HepG2 (cell line): ENCODE results near the gene ZFPL1. TPM values are rescaled to one million over a fixed set of nuclear protein-coding genes. Genes with fewer than 3 reads are reported as not detected.

ENCODE experiments used
- ARID4A ChIP-seq: sonication (generic); formaldehyde crosslinking; IDR thresholded peaks from 2 replicates; pipeline ENCODE4 v1.5.0; 2020; ENCODE audit warnings: mild to moderate bottlenecking, missing genetic modification reagents, borderline replicate concordance
- CBFB ChIP-seq: sonication (generic); formaldehyde crosslinking; IDR thresholded peaks from 2 replicates; pipeline ENCODE4 v1.4.0; 2020; ENCODE audit warnings: missing genetic modification reagents
- CC2D1A ChIP-seq: sonication (generic); formaldehyde crosslinking; IDR thresholded peaks from 2 replicates; pipeline ENCODE4 v1.8.1; 2023; ENCODE audit warnings: mild to moderate bottlenecking, missing genetic modification reagents
- FOXK1 ChIP-seq: sonication (generic); formaldehyde crosslinking; IDR thresholded peaks from 2 replicates; pipeline ENCODE4 v1.4.0; 2020; ENCODE audit warnings: low read depth, missing genetic modification reagents, borderline replicate concordance
- HNF4A ChIP-seq: sonication (generic); formaldehyde crosslinking; IDR thresholded peaks from 2 replicates; pipeline ENCODE4 v1.4.0; 2020; ENCODE audit warnings: missing genetic modification reagents
- MAFG ChIP-seq: sonication (generic); formaldehyde crosslinking; IDR thresholded peaks from 2 replicates; pipeline ENCODE4 v1.5.1; 2020; ENCODE audit warnings: mild to moderate bottlenecking, missing genetic modification reagents
- MYC ChIP-seq: sonication (generic); formaldehyde crosslinking; IDR thresholded peaks from 2 replicates; pipeline ENCODE4 v1.9.0; 2021; ENCODE audit warnings: missing genetic modification reagents, borderline replicate concordance
- NFE2L1 ChIP-seq: sonication (generic); formaldehyde crosslinking; IDR thresholded peaks from 2 replicates; pipeline ENCODE4 v1.4.0; 2020; ENCODE audit warnings: missing genetic modification reagents, mild to moderate bottlenecking, borderline replicate concordance
- SALL1 ChIP-seq: sonication (generic); formaldehyde crosslinking; IDR thresholded peaks from 2 replicates; pipeline ENCODE4 v1.8.0; 2022; ENCODE audit warnings: mild to moderate bottlenecking, missing genetic modification reagents
- STAT6 ChIP-seq: sonication (generic); formaldehyde crosslinking; IDR thresholded peaks from 2 replicates; pipeline ENCODE4 v1.4.0; 2020; ENCODE audit warnings: missing genetic modification reagents, mild to moderate bottlenecking, borderline replicate concordance
- TCF7L2 ChIP-seq: IDR thresholded peaks from 2 replicates; pipeline ENCODE4 v1.6.1; 2011; ENCODE audit warnings: mild to moderate bottlenecking, low read depth, low read length, moderate library complexity
- YY1 ChIP-seq: IDR thresholded peaks from 2 replicates; pipeline ENCODE4 v1.6.1; 2011; ENCODE audit warnings: low read length, low read depth, moderate library complexity, mild to moderate bottlenecking; ENCODE audit not compliant: insufficient read depth, insufficient replicate concordance
- ZBTB14 ChIP-seq: sonication (generic); formaldehyde crosslinking; IDR thresholded peaks from 2 replicates; pipeline ENCODE4 v1.4.0; 2020; ENCODE audit warnings: missing genetic modification reagents
- ZFY ChIP-seq: sonication (generic); formaldehyde crosslinking; IDR thresholded peaks from 2 replicates; pipeline ENCODE4 v1.4.0; 2020; ENCODE audit warnings: missing genetic modification reagents
- ZMYM3 ChIP-seq: sonication (generic); formaldehyde crosslinking; IDR thresholded peaks from 2 replicates; pipeline ENCODE4 v1.5.1; 2020; ENCODE audit warnings: mild to moderate bottlenecking, missing genetic modification reagents
- ZNF687 ChIP-seq: sonication (generic); formaldehyde crosslinking; IDR thresholded peaks from 2 replicates; pipeline ENCODE4 v1.5.1; 2020; ENCODE audit warnings: mild to moderate bottlenecking, missing genetic modification reagents, moderate library complexity
- ZNF746 ChIP-seq: sonication (generic); formaldehyde crosslinking; IDR thresholded peaks from 2 replicates; pipeline ENCODE4 v1.8.0; 2022; ENCODE audit warnings: mild to moderate bottlenecking, missing genetic modification reagents
- polyA plus RNA-seq, 8 experiments: library from polyadenylated mRNA; depleted of rRNA in 3 of 8; stranded (reverse) in 7 of 8; unstranded in 1 of 8; fragments of >200 nt; fragmentation: Illumina TruSeq in 4 of 8; extraction: Trizol in 4 of 8; gene quantifications; 2 replicates each; pipeline versions ENCODE4 v1.2.1 to v1.2.3, GENCODE V29; 2011 to 2016; ENCODE audit warnings: low read depth in 4 of 8, missing spikeins in 1 of 8, mixed read lengths in 1 of 8; ENCODE audit not compliant: insufficient read depth in 1 of 8
- total RNA-seq, 5 experiments: library from RNA; depleted of rRNA; stranded (reverse); fragments of >200 nt; fragmentation: Illumina TruSeq; extraction: Trizol; gene quantifications; 2 replicates each; pipeline ENCODE4 v1.2.3, GENCODE V29; 2016; ENCODE audit warnings: low read depth in 1 of 5

ZFPL1 gene
- total and polyA plus RNA-seq, 2 of the 13 experiments (the other 11 are each of a cell fraction or from before 2014, with no cell fraction given): 32.2 to 56.0 TPM

GRCh38 chr11:65060913-65061408, 23.1 kb upstream of the ZFPL1 start (continued):
- peak; percentile 40; the same call in 1 of the 2 replicates for TF ChIP-seq ARID4A
- TF ChIP-seq CC2D1A (CRISPR knock-in tag): no peak
- TF ChIP-seq FOXK1: no peak
- peak; percentile 38 for TF ChIP-seq YY1
- TF ChIP-seq SALL1 (CRISPR knock-in tag): 0 out of 2 replicates have a peak, but pooled peaks have one; percentile 21
- no peak for TF ChIP-seq NFE2L1 (CRISPR knock-in tag)
- TF ChIP-seq ZMYM3 (CRISPR knock-in tag): 0 out of 2 replicates have a peak, but pooled peaks have one; percentile 33
- no peak for TF ChIP-seq STAT6 (CRISPR knock-in tag)
- no peak for TF ChIP-seq ZBTB14
- no peak for TF ChIP-seq ZNF746 (CRISPR knock-in tag)
- no peak for TF ChIP-seq TCF7L2
- 0 out of 2 replicates have a peak, but pooled peaks have one; percentile 15 for TF ChIP-seq ZFY
- peak; percentile 17; the same call in 1 of the 2 replicates for TF ChIP-seq MYC (CRISPR knock-in tag)
- TF ChIP-seq CBFB (CRISPR knock-in tag): no peak
- 0 out of 2 replicates have a peak, but pooled peaks have one; percentile 10 for TF ChIP-seq HNF4A (CRISPR knock-in tag)
- peak; percentile 36; the same call in 1 of the 2 replicates for TF ChIP-seq ZNF687
- TF ChIP-seq MAFG (CRISPR knock-in tag): no peak
